GM12872 (cell line): Measurements from ENCODE around the gene ATOH1.
A peak's percentile ranks its signal among the peaks of the same experiment; 100 is the strongest.

Experiments
- CTCF ChIP-seq: IDR thresholded peaks from 3 replicates; pipeline ENCODE4 v1.5.1; 2011; ENCODE audit warnings: low read depth, mild to moderate bottlenecking, low read length, moderate library complexity; ENCODE audit not compliant: insufficient read depth

Gene ATOH1, protein sequence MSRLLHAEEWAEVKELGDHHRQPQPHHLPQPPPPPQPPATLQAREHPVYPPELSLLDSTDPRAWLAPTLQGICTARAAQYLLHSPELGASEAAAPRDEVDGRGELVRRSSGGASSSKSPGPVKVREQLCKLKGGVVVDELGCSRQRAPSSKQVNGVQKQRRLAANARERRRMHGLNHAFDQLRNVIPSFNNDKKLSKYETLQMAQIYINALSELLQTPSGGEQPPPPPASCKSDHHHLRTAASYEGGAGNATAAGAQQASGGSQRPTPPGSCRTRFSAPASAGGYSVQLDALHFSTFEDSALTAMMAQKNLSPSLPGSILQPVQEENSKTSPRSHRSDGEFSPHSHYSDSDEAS

DNA sequence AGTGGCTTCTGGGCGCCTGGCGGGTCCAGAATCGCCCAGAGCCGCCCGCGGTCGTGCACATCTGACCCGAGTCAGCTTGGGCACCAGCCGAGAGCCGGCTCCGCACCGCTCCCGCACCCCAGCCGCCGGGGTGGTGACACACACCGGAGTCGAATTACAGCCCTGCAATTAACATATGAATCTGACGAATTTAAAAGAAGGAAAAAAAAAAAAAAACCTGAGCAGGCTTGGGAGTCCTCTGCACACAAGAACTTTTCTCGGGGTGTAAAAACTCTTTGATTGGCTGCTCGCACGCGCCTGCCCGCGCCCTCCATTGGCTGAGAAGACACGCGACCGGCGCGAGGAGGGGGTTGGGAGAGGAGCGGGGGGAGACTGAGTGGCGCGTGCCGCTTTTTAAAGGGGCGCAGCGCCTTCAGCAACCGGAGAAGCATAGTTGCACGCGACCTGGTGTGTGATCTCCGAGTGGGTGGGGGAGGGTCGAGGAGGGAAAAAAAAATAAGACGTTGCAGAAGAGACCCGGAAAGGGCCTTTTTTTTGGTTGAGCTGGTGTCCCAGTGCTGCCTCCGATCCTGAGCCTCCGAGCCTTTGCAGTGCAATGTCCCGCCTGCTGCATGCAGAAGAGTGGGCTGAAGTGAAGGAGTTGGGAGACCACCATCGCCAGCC lies at the start of gene ATOH1:
Gene ATOH1 (plus strand): TSS at position 422 of the 663 bp plus-strand sequence. CDS start 174 bp downstream, at position 596.
- TF ChIP-seq CTCF = no peak

DNA sequence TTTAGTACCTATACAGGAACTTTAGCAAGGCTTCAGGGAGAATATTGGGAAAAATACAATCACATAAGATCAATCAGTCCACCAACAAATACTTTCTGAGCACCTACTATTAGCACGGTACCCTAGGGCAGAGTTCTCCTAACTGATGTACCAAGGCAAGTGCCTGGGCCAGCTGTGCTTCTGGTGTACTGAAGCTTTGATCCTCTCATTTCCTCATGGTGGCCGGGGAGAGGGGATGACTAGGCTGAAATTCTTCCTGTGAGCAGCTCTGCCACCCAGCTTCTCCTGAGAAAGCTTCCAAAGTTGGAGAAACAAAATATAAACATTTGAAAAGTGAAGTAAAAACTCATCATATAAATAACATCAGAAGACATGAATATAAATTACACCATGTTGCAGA lies 49.3 kb upstream of the ATOH1 start:
- TF ChIP-seq CTCF = no peak

DNA sequence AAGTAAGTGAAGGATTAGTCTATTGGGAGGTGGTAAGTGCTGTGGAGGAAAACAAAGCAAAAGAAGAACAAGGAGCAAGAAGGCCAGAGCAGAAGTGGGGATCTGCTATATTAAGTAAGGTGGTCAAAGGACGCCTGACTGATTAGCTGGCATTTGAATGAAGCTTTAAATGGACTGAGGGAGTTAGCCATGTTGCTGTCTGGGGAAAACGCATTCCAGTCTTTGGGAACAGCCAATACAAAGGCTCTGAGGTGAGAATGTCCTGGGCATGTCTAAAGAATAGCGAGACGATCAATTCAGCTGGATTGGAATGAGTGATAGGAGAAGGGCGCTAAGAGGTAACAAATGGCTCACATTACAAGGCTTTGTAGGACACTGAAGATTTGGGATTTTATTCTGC lies 48.5 kb upstream of the ATOH1 start:
- TF ChIP-seq CTCF = no peak

DNA sequence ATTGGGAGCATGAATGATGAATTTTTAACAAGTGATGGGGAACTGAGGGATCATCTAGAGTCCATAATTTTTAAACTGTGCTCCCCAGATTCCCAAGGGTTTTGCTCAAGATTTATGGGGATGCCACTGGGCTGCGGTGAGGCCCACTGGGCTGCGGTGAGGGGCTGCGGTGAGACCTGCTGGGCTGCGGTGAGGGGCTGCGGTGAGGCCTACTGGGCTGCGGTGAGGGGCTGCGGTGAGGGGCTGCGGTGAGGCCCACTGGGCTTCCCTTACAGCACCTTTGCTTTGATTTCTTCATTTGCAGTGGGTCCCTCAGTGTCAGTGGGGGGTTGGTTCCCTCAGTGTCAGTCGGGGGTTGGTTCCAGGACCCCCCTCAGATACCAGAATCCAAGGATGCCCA lies 47.4 kb upstream of the ATOH1 start:
- no peak for TF ChIP-seq CTCF

DNA sequence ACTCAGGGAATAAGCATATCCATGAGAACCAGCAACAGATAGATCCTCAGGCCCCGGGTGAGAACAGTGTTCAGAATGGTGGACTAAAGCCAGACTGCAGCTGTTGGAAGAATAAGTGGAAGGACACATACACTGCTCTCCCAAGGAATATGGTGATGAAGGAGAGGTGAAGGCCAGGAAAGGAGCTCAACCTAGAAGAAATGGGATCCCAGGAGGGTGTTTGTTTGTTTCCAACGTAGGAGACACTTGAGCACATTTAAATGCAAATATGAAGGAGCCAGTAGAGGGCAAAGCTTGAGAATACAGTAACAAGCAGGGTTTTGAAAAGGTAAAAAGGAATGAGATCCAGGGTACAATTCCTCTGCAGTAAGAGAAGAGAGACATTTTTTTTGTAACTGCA lies 42.4 kb upstream of the ATOH1 start:
- no peak for TF ChIP-seq CTCF

DNA sequence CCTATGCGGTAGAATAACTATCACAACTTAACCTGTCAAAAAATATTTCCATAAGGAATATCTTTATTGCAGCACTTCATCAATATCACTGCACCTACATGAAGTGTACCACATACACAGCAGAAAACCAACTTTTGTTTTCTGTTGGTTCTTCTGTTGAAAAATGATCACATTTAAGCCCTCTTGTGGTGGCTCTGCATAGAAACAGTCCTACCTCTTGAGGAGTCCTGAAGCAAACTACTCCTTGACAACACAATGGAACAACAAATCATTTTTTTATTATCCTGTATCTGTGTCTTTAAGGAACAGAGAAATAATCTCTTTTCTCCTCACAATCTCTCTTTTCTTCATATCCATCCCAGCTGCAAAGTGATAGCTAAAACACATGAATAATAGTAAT lies 39.8 kb upstream of the ATOH1 start:
- TF ChIP-seq CTCF = peak; percentile 54

- TF ChIP-seq CTCF = peak; percentile 79
Observed at GRCh38 chr4:93791570-93792195, 36.9 kb upstream of the ATOH1 start.
